HTERT RPE-1 (cell line): ENCODE measurements around the gene HMX1.

Experiments
- in situ Hi-C: fragments of 300-500 bp; cut with MboI; formaldehyde crosslinking; loops from 4 replicates; pipeline ENCODE4 v1.14.3; 2020; ENCODE audit warnings: low sequenced_read_pairs

The HMX1 gene

DNA sequence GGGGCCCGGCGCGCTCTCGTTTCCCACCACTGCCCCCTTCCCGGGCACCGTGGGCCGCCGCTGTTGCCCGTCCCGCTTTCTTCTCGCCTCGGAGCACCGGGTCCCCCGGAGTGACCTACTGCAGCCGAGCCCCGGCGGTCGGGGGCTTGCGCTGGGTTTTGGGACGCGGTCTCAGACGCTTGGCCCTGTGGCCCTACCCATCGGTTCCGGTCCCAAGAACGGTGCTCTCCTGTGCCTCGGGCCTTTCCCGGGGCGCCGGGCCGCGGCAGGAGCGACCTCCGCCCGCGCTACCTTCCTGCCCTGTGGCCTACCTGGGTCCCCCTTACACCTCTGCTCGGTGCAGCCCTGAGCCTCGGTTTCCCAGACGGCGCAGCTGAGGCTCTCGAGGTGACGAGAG, 21.6 kb upstream of the HMX1 start:
- in situ Hi-C loops, result no loop called here

DNA sequence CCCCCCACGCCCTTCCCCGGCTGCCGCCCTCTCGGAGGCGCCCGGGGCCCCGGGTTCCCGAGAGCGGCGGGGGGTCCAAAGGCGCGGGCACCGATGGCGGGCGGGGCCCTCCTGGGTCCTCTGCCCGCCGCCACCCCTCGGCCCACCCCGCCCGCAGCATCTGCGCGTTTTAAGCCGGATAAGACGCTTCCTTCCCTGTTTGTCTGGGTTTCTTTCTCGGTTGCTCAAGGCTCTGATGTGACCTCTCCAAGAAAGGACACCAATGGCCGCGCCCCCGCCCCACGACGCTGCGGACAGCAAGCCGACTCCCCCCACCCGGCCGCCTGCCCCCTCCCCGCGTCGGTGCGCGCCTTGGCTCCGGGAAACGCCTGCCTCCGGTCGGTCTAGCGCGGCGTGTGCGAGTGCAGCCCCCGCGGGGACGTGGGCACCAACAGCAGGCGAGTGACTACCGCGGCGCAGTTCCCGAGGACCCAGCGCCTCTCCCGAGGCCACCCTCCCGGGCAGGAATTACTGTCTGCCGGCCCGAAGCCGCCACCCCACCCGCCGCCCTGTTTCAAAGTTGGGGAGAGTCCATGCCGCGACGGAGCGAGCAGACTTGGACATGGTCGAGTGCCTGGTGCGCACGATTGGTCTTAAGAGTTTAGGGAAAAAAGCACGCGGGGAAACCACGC, 21.1 kb upstream of the HMX1 start:
- in situ Hi-C loops, result no loop called here

DNA sequence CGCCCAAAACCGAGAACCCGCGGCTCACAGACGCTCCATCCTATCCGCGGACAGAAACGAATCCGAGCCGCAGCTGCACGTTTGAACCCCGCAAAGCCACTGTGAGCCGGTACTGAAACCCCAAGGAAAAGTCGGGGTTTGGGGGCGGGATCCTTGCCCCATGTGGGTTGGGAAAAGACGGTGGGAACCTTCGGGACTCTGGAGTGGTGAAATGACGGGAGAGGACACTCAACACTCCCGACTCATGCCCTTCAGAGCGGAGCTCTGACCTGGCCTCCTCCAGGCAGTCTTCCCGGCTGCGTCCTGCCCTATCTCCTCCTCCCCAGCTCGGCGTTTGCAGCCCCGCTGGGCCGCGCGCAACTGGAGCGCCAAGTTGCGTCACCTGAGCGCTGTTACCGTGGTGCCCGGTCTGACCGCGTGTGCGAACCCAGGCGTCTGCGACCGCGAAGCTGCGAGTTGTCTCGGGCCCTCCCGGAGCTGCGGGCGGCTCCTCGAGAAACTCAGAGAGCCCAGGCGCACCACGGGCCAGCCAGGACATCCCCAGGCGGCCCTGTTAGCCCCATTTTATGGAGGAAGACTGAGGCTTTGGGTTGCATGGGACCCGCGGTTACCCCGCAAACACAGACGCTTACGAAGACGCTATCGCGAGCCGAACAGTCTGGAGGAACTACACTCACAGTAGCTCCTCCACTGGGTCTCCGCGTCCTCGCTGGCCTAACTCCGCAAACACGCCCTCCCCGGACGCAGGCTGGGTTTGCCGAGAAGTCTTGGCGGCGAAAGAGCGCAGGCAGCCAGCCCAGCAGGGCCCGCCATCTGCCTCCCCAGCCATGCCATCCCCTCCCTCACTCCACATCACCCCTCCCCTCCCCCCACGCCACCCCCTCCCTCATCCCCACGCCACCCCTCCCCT, 20.3 kb upstream of the HMX1 start:
- in situ Hi-C loops, result no loop called here

DNA sequence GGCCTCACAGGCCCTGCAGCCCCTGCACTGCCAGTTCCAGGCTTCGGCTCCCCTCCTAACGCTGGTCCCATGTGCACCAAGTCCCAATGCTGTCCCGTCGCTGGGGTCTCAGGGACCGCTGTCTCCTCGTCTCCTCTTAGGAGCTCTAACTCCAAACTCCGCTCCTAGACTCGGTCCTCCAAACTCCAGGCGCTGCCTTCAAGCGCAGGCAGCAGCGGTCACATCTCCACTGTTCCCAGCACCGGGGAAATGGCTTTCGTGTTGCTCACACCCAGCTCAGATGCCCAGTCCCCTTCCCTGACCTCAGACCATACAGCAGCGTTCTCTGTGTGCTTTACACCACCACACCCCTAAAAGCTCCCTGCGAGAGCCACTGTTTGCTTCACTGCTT, 19.6 kb upstream of the HMX1 start:
- in situ Hi-C loops, result no loop called here

DNA sequence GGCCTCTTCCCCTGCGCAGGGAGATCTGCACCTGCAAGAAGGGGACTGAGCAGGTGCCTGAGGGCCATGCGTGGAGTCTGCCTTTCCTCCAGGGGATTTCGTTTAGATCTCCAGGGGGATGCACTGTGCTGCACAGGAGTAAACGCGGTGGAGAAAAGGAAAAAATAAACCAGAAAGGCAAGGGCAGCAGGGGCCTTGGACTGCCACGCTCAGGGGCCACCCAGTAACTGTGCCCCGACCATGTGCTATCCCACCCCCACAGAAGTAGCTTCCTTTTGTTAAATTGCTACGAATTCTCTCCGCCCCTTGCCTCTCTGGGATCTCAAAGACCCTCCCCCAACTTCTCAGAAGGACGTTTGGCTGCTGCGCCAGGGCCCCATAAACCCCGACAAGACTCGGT, 17.2 kb upstream of the HMX1 start:
- in situ Hi-C loops, result no loop called here

DNA sequence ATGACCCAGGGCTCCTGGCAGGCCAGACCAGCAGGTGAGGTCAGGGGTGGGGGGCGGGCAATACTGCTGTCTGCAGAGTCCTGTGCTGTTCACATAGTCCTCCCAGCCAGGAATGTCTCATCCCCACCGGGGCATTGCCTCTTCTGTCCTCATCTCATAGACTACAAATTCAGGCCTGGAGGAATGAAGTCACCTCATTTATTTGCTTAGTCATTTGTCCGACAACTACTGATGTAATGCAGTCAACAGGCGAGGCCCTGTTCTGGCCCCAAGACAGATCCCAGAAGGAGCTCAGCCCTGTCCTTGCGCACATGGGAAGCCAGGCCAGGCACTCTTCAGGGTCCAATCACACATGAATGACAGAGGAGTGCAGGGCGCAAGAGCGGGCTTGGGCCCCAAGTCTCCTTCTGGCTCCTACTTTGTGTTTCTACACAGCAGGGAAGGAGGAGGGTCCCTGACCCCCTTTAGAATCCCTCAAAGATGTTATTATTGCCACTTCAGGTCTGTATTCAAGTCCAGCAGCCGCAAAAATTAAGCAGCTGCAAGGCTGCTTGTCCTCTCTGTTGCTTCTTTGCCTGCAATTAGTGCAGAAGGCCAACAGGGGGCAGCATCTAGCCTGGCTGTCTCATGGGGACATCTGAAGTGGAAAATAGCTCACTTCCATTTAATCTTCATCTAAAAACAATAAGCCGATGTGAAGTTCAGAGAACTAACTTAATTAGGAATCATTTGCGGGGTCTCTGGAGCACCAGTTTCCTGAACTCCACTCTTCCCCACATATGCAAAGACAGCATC, 15.2 kb upstream of the HMX1 start:
- in situ Hi-C loops, result no loop called here

DNA sequence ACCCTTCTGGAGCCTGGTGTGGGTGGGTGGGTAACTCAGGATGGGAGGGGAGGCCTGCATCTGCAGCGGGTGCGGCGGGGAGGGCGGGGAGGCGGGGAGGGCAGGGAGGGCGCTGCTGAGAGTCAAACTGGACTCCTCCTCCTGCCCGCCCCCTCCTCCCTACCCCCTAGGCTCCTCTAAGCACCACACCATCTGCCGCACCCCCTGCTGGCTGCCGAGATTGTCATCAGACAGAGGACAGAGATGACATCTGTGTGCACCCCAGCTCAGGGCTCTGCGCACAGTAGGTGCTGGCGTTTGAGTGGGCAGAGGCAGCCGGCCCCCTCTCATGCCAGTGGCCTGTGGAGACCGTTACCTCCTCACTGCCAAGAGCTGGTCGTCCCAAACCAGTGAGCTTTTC, 10.6 kb upstream of the HMX1 start:
- in situ Hi-C loops, result no loop called here

DNA sequence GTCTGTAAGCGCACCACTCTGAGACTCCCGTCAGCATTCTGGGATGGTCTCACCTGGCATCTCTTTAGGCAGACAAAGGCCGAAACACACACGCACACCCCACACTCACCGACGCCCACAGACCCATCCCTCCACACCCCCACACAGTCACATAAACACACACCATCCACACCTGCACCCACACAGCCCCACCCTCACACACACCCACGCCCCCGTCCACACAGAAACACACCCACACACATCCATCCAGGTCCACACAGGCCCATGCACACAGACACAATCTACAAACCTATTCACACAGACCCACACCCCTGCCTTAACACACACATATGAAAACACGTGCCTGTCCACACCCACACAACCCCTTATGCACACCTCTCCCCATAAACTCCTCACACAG, 9.2 kb upstream of the HMX1 start:
- in situ Hi-C loops, result no loop called here

DNA sequence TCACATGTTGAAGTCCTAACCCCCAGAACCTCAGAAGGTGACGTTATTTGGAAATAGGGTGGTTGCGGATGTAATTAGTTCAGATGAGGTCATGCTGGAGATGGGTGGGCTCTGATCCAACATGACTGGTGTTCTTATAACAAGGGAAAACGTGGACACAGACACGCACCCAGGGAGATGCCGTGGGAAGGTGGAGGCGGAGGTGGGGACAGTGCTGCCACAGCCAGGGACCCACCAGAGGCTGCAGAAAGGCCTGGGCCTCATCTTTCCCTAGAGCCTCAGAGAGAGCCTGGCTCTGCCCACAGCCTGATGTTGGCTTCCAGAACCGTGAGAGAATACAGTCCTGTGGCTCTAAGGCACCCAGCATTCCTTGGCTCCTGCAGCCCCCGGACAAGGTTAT, 7.9 kb upstream of the HMX1 start:
- in situ Hi-C loops, result no loop called here

DNA sequence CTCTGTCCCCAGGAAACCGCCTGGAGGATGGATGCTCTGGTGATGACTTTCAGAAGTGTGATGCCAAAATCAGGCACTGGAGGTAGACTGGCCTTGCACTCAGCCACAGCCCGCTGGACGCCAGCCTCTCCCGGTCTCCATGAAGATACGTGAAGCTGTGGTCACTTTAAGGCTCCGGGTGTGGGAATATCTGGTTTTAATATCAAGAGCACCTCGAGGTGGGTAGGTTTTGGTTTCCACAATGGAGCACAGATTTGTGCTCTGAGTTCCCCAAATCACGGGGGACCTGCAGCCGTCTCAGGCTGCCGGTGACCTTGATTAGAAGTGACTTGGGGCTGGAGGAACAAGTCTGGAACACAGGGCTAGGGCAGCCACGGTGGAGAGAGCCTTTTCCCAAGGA, 6.8 kb upstream of the HMX1 start:
- in situ Hi-C loops, result no loop called here

DNA sequence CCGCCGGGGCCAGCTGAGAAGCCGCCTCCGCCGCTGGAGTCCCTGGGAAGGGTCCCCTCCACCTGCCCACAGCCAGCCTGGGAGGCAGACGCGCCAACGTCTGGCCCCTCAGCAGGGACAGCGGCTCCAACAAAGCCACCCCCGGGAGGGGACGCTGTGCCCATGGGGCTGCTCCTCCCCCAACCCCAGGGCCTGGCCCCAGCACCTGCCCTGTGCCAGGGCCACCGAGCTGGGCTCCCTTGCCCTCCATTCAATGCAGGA, 6.1 kb upstream of the HMX1 start:
- in situ Hi-C loops, result no loop called here

DNA sequence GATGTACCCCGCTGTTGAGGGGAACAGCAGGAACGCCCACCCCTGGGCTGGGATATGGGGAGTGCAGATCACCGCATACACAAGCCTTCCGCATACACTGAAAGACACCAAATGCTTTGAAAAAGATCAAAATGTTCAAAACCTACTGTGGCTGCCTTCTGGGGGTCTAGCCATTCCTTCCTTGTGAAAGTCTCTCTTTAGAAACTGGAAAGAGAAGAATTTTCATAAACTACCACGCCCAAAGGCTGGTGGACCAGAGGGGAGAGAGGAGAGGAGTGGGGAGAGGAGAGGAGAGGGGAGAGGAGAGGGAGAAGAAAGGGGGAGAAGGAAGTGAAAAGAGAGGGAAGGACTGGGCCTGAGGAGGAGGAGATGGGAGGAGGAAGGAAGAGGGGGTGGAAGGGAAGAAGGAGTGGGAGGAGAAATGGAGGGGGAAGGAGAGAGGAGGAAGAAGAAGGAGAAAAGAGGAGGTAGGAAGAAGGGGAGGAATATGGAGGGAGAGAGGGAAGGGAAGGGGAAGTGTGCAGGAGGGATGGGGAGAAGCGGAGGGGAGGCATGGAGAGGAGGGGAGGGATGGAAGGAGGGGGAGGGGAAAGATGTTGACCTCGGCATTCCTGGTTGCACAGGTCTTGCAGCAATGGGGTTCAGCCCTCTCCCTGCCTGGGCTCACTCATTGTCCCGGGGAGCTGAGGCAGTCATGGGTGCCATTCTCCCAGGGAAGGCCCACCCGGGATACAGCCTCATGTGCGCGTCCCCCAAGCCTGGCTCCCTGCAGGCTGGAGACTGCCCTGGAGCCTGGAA, 5.5 kb upstream of the HMX1 start:
- in situ Hi-C loops, result no loop called here

DNA sequence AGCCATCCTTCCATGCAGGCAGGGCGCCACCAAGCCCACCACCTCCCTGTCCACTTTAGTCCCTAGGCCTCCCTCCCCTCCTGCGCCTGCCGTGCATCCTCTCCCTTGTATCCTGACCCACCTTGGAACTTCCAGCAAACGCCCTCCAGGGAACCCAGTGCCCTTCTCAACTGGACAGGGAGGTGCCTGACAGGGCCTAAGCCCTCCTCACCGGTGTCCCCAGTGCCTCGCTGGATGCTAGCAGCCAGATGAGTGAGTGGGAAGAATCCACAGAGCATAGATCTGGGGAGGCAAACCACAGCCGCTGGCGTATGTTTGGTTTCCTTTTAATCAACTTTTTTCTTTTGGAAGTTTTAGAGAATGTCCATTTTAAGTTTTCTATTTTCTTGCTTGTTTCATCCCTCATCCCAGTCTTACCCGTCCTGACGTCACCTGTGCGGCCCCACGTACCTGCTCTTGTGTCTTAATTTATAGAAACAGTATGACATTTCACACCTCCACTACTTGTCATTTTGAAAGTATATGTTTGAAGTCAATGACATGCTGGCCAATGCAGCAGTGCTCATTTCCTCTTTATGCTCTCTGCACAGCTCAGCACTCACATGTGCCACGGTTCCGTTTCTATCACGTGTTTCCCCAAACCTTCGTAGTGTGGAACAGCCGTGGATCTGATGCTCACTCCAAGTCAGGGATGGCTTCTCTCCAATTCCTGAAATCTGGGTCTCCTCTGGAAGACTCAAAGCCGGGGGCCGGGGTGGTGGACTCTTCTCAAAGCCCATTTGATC, 3.4 kb upstream of the HMX1 start:
- in situ Hi-C loops, result no loop called here

DNA sequence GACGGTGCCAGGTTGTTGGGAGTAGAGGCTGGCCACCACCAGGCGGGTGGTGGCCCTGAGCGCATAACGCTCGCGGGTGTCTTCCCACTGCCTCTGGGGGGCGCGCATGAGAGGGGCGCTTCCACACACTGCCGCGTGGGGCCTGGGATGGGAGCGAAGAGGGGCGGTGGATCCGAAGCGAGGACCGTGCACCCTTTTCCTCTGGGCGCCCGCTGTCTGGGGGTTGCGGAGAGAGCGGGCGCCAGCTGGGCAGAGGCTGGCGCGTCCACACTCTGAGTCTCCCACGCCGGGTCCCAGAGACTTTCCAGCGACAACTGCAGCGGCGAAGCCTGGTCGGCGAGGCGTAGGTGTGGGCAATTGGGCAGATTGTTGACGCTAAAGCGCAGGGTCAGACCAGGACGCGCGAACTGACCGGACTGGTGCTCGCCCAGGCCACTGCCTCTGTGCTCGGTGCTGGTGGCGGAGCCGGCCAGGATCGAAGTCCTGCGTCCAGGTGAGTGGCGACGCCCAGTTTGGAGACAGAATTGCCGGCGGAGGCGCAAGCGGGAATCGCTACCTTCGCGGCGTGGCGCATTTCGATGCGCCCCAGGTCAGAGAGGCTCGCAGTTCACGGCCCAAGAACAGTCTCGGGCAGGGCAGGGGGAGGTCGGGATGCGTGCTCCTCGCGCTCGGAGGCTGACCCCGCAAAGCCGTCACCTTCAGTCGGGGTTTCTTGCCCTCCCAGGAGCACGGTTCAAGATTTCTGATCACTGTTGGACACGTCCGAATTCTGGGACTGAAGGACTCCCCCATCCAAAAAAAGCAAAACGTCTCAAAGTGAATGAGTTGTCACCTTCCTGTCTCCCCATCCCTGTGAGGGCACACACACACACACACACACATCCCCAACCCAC, 2.6 kb upstream of the HMX1 start:
- in situ Hi-C loops, result no loop called here

DNA sequence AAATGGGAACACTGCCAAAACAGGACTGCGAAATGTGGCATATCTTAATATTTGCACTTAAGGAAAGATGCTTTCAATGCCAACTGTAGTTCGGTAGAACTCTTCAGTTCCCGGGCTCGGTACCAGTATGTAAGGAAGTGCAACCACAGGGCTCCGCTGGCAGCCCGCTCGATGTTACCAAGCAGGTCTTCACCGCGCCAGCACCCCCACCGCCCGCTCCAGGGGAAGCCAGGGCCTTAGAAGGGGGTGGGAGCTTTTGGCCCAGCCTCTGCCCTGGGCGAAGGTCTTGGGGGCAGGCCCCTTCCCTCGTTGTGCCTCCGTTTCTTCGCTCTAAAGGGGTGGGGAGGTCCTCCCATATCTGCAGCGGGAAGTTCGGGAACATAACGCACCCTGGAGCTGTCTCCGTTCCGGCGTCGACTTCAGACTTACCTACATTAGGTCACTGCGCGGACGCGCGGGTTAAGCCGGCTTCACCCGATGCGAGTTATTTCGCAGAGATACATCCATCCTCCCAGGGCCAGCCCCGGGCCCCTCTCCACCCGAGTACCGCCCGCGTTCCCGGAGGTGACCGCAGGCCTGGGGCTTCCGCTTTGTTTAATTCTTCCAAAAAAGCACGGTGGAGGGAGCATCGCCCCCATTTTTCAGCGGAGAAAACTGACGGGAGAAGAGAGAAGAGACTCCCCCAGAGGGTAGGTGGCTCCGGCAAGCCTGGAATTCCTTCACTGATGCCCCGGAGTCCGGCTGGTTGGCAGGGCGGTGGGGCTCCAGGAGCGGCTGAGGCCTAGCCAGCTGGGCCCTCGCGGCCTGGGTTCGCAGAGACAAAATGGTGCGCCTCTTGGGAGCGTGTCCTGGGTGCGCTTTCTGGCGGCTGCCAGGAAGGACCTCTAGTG, 1.0 kb upstream of the HMX1 start:
- in situ Hi-C loops, result no loop called here

DNA sequence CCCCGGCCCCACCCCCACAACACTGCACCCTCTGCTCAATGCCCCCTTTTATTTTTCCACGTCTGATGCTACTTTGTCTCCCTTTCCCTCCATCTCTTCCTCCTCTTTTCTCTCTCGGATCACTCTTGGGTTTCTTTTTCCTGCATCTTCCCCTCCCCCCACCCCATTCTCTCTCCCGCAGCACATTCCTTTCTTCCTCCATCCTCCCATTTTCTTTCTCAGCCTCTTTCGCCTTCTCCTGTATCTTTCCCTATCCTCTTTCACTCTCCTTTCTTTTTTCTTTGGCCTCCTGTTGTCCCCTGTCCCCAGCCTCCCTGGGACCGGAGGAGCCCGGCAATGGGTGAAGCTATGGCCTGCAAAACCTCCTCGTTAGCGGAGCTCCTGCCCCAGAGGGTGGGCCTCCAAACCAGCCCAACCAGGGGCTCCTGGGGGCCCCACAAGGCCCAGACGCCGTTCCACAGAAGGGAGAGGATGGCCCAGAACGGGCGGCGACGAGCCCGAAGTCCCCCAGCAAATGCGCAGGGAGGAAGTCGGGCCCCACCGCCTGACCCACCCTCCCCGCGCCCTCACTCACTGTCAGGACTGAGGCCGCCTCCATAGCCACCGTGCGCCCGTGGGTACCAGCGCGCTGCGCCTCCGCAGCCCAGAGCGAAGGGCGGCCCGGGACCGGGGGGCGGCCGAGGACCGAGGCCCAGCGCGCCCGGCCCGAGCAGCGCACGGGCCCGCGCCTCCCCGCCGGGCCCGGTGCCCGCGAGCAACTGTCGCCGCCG, 807 bp downstream of the HMX1 start:
- in situ Hi-C loops, result no loop called here

DNA sequence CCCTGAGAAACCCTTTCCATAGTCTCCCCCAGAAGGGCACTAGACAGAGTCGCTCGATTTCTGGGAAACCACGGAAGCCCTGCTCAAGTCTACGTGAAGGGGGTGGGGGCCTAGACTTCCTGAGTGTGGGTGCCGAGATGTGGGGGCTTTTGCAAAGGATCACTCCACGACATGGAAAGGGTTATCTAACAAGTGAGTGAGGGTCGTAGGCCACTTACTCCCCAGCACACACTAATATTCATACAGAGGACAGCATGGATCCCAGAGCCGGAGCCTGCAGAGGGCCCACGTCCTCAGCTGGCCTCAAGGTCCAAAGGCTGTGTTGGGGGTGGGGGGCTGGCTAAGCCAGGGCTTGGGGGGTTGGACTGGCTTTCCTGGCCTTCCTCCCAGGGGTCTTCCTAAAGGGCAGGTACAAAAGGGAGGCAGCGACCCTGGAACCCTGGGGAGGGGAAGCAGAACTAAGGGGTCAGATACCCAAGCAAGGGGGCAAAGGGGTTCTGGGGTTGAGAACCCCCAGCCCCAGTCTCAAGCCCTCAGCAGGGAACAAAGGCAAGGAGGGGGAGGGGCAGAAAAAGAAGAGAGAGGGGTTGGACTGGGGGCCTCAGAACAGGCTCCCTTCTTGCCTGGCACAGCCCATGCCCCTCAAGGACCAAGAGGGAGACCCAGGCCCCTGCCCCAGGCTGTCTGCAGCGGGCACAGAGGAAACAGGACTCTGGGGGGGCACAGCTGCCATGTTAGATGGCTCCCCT, 1.6 kb downstream of the HMX1 start:
- in situ Hi-C loops, result no loop called here
